ENCODE measurements around the gene ZFP62.

- peak; percentile 93 for TF ChIP-seq POLR2AphosphoS5 (IDR thresholded peaks at IDR 0.05; ENCODE audit: low read depth, low read length)
- TF ChIP-seq CEBPB (IDR thresholded peaks at IDR 0.05; ENCODE audit: low read depth): no peak
- no peak for TF ChIP-seq CTCF (IDR thresholded peaks at IDR 0.05 in 2 of 3, conservative IDR thresholded peaks at IDR 0.05 in 1 of 3; ENCODE audit: borderline replicate concordance in 1 of 3, insufficient read depth in 1 of 3, low read depth in 2 of 3, low read length in 2 of 3)
- TF ChIP-seq EZH2phosphoT487 (IDR thresholded peaks at IDR 0.05; ENCODE audit: borderline replicate concordance): no peak
- TF ChIP-seq EZH2 (IDR thresholded peaks at IDR 0.05): no peak
- no peak for TF ChIP-seq REST (IDR thresholded peaks at IDR 0.05; ENCODE audit: low read depth)
Observed at GRCh38 chr5:180802325-180803180, 58.5 kb downstream of the ZFP62 start, which contains the start of gene MGAT1.
